ENCODE measurements around the gene PHLDB2.

DNA sequence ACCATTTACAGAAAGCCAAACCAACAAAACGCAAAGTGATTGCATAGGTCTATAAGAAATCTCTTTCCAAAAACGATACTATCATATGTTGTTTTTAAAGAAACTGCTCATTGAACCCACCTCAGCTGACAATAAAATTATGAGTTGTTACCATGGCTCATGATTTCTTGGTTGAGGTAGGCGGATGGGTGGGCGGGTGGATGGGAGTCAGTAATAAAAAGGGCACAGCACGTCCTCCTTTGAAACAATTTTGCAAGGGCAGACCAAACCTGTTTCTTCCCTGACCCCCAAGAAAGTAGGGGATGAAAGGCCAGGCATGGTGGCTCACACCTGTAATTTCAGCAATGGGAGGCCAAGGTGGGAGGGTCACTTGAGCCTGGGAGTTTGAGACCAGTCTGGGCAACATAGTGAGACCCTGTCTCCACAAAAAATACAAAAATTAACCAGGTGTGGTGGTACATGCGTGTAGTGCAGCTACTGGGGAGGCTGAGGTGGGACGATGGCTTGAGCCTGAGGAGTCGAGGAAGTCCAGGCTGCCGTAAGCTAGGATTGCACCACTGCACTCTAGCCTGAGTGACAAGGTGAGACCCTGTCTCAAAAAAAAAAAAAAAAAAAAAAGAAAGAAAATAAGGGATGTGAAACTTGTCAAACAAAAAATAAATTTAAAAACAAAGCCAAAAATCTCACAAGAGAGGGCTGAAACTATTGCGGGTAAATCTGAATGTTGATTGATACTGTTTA lies 121.8 kb downstream of the PHLDB2 start:
- TF ChIP-seq CTBP1 (IDR thresholded peaks at IDR 0.05; ENCODE audit: borderline replicate concordance) (no peak), LEF1 (IDR thresholded peaks at IDR 0.05; ENCODE audit: borderline replicate concordance) (no peak), SP1 (IDR thresholded peaks at IDR 0.05) (no peak), HDGF (IDR thresholded peaks at IDR 0.05; ENCODE audit: borderline replicate concordance) (no peak), BHLHE40 (IDR thresholded peaks at IDR 0.05; ENCODE audit: borderline replicate concordance) (no peak), FOXA1 (IDR thresholded peaks at IDR 0.05) (no peak), SUZ12 (IDR thresholded peaks at IDR 0.05) (no peak)
- TF ChIP-seq, protein P1, sequence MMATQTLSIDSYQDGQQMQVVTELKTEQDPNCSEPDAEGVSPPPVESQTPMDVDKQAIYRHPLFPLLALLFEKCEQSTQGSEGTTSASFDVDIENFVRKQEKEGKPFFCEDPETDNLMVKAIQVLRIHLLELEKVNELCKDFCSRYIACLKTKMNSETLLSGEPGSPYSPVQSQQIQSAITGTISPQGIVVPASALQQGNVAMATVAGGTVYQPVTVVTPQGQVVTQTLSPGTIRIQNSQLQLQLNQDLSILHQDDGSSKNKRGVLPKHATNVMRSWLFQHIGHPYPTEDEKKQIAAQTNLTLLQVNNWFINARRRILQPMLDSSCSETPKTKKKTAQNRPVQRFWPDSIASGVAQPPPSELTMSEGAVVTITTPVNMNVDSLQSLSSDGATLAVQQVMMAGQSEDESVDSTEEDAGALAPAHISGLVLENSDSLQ (IDR thresholded peaks at IDR 0.05) = no peak

Measured in HEK293T (cell line).